Stimulated activated CD8-positive, alpha-beta memory T cell treated with anti-CD3 and anti-CD28 coated beads, Interleukin-15, amount 100 ng/mL, for 1 hour (primary cell): ENCODE results near the gene TTC34.

Source experiments
- DNase-seq: peaks from one replicate; pipeline ENCODE4 v3.0.0-alpha.2; 2020; ENCODE audit warnings: low read depth

Gene TTC34

GRCh38 chr1:2801535-2802291, at the start of gene TTC34:
TTC34 (minus strand) TSS chr1:2801693; CDS start chr1:2800827, 866 bp downstream.
- DNase-seq = no peak

GRCh38 chr1:2850502-2850901, 49.0 kb upstream of the TTC34 start:
- DNase-seq = no peak

- DNase-seq = no peak
Measured at GRCh38 chr1:2848006-2848670, 46.6 kb upstream of the TTC34 start.

GRCh38 chr1:2847086-2847985, 45.8 kb upstream of the TTC34 start:
- no peak for DNase-seq

- DNase-seq = no peak
Measured at GRCh38 chr1:2845869-2846268, 44.4 kb upstream of the TTC34 start.

GRCh38 chr1:2840036-2840809, 38.7 kb upstream of the TTC34 start:
- DNase-seq = peak; percentile 42

- DNase-seq = no peak
Measured at GRCh38 chr1:2837823-2838222, 36.3 kb upstream of the TTC34 start.

- no peak for DNase-seq
Measured at GRCh38 chr1:2837316-2837715, 35.8 kb upstream of the TTC34 start.

GRCh38 chr1:2836333-2836970, 35.0 kb upstream of the TTC34 start:
- DNase-seq = no peak

- DNase-seq = no peak
Measured at GRCh38 chr1:2835650-2836159, 34.2 kb upstream of the TTC34 start.

GRCh38 chr1:2834741-2835564, 33.5 kb upstream of the TTC34 start:
- DNase-seq = no peak

- DNase-seq = no peak
Measured at GRCh38 chr1:2834146-2834475, 32.6 kb upstream of the TTC34 start.

- no peak for DNase-seq
Measured at GRCh38 chr1:2833454-2834145, 32.1 kb upstream of the TTC34 start.

GRCh38 chr1:2832506-2833453, 31.3 kb upstream of the TTC34 start:
- DNase-seq = no peak

- DNase-seq = no peak
Measured at GRCh38 chr1:2831596-2832212, 30.2 kb upstream of the TTC34 start.

GRCh38 chr1:2830761-2831425, 29.4 kb upstream of the TTC34 start:
- no peak for DNase-seq

- DNase-seq = no peak
Measured at GRCh38 chr1:2829846-2830615, 28.5 kb upstream of the TTC34 start.
